Measurements from ENCODE around the gene RNF186.
"Not testable (repeated sequence)": the region's sequence is repeated elsewhere in the genome, so short reads cannot be mapped to it uniquely, and the experiment has no call there.

RNF186 gene

DNA sequence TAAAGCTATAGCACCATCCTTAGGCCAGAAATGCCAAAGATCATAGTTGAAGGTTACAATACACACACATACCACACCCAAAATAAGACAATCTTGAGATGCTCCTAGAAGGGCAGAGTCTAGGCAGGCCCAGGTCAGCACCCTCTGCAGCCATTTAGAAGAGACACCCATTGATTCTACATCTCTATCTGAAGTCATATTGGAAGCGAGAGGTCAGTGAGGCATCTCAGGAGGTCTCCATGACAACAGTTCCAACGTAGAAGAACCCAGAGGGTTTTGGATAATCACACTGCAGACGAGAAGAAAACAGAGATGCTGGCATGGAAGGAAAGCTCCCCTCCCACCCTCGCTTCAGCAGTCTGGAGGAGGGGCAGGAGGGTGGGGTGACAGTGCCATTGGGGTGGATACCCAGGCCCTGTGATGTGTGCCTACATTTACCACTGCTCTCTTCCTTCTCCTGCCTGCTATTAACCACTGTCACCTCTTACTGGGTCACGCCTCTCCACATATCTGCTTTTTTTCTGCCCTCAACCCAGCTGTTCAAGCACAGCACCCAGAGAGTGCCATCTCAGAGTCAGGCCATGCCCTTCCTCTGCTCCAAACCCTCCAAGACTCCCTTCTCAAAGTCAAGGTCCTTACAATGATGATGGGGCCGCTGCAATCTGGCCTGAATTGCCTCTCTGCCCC lies 21.6 kb downstream of the RNF186 start:
- DNase-seq (ENCODE audit: low read depth in 2 of 2): no peak

GRCh38 chr1:19792237-19793002 lies 22.7 kb downstream of the RNF186 start:
- DNase-seq (ENCODE audit: low read depth in 2 of 2): no peak

GRCh38 chr1:19790061-19790975 lies 24.8 kb downstream of the RNF186 start:
- DNase-seq (ENCODE audit: low read depth in 2 of 2): not testable (repeated sequence)

DNA sequence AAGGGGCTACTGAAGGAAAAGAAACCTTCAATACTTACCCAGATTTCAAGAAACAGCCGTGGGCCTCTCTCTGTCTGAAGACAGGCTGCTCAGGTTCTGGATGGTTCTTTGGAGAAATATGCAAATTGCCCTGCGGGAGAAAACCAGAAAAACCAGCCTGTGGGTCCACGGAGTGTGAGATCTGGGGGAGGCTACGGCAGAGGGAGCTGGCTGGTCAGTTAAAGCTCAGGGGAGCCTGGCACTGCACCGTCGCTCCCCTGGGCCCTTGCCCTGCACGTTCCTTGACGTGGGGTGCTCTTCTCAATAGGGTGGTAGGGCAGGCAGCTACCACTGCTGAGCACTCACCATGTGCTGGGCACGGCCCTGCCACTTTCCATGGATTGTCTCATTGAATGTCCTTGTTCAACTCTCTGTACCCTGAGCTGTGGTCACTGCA lies 28.1 kb downstream of the RNF186 start:
- DNase-seq (ENCODE audit: low read depth in 2 of 2): no peak

DNA sequence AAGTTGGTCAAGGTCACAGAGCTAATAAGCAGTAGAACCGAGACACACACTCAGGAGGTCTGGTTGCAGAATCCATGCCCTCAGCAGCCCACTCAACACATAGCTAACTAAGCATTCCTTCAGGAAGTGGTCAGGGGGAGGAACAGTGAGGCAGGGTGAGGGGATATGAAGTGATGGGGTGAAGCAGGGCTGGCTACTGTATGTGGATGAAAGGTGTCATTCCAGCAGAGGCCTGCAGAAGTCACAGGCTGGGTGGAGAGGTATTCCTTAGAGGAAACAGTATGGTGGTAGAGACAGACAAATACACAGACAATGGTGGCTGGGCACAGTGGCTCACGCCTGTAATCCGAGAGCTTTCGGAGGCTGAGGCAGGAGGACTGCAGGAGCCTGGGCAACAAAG lies 29.4 kb downstream of the RNF186 start:
- DNase-seq (ENCODE audit: low read depth in 2 of 2): no peak

DNA sequence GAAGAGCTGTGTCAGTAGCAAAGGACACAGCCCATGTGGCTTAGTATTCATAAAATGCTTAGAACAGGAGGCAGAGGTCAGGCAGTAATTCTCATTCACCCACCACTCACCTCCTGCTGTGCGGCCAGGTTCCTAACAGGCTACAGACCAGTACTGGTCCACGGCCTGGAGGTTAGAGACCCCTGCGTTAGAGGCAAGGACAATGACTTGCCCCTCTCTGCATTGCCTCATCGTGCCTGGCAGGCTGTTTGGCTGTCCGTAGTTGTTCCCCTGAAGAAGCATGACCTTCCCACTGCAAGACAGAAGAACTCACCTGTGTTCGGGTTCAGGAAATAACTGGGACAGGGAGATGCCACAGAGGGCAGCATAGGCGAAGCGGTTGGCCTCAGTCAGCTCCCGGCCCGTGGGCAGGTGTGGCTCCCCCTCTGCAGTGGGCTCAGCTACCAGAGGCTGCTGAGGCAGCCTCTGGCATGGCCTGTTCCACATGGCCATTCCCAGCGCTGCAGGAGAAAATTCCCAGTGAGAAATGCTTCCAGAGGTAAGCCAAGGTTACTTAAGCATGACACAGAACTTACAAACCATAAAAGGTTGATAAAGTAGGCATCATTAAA lies 34.7 kb downstream of the RNF186 start:
- no peak for DNase-seq (ENCODE audit: low read depth in 2 of 2)

DNA sequence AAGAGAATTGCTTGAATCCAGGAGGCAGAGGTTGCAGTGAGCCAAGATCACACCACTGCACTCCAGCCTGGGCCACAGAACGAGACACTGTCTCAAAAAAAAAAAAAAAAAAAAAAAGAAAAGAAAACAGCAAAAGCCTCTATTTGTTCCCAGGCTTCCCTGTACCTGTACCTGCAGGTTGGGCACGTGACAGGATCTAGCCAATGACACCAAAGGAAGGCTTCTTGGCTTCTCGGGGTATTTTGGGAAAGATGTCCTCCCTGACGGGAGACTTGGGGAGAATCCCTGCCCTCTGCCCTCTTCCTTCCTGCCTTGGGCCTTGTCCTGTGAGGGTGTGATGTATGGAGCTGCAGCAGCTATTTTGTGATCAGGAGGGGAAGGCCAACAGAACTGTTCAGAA lies 38.1 kb downstream of the RNF186 start:
- DNase-seq (ENCODE audit: low read depth in 2 of 2): no peak

DNA sequence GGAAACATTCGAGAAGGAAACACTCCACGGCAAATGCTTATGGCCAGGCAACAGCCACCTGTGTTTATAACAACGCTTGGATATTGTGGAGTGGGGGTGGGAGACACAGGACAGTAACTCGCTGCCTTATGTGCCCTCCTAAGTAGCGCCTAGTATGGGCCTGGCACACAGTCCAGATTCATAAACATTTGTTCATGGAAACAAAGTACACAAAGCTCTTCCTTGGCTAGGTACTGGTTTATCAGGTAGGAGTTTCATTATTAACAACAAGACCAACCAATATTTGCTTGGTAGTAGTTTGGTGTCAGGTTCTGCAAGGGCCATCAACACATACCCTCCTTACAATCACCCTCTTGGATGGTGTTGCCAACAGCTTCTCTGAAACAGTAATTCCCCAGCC lies 38.8 kb downstream of the RNF186 start:
- DNase-seq (ENCODE audit: low read depth in 2 of 2): no peak

GRCh38 chr1:19775831-19776230 lies 39.3 kb downstream of the RNF186 start:
- DNase-seq (ENCODE audit: low read depth in 2 of 2): no peak

GRCh38 chr1:19775317-19775716 lies 39.8 kb downstream of the RNF186 start:
- DNase-seq (ENCODE audit: low read depth in 2 of 2): no peak

GRCh38 chr1:19774180-19774785 lies 40.8 kb downstream of the RNF186 start:
- no peak for DNase-seq (ENCODE audit: low read depth in 2 of 2)

GRCh38 chr1:19773485-19773884 lies 41.6 kb downstream of the RNF186 start:
- no peak for DNase-seq (ENCODE audit: low read depth in 2 of 2)

- no peak for DNase-seq (ENCODE audit: low read depth in 2 of 2)
Observed at GRCh38 chr1:19772053-19772452, 43.0 kb downstream of the RNF186 start.

- no peak for DNase-seq (ENCODE audit: low read depth in 2 of 2)
Observed at GRCh38 chr1:19771350-19771749, 43.7 kb downstream of the RNF186 start.

GRCh38 chr1:19770436-19771190 lies 44.5 kb downstream of the RNF186 start:
- DNase-seq (ENCODE audit: low read depth in 2 of 2): no peak

DNA sequence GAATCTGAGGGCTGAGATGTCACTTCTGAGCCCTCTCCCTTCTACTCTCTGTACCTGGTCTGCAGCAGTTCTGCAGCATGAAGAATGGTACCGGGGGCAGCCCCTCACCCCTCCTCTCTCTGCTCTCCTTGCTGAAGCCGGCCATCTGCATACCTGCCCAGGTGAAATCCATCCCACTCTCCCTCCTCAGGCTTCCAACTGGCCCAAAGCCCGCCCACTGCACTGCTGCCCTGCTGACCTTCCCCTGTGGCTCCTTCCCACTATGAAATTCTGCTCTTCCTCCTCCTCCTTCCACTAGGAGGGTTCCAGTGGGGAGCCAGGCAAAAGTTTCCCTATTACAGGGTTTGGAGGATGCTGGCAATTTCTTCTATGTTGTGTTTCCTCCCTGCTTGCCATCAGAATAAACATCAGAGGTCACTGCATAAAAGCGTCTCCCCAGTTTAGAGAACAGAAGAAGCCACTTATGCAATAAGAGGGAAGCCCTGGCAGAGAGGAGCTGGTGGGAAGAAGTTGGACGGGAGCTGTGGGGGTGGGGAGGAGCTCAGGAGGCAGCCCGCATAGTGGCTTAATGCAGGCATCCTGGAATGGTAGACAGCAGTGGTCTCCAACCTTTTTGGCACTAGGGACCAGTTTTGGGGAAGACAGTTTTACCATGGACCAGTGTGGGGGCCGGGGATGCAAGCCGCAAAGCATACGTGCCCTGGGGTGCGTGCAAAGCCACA lies 45.7 kb downstream of the RNF186 start:
- no peak for DNase-seq (ENCODE audit: low read depth in 2 of 2)

GRCh38 chr1:19768353-19769210 lies 46.5 kb downstream of the RNF186 start:
- DNase-seq (ENCODE audit: low read depth in 2 of 2): no peak

DNA sequence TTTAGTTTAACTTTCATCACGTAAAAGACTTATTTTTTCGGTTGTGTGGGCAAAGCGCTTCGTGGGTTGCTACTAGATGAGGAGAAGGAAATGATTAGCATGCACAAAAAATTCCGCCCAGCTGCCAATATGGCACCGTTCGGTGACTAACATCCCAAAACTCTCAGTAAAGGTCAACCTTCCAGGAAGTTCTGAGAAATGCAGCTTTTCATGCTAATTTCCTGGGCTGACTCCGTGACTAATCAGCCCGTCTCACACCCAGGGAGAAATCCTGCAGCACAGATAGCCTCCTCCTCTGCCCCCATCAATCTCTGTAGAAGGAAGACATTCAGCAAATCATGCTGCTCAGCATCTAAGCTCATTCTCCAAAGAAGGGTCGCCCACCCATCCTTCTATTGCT lies 49.5 kb downstream of the RNF186 start:
- DNase-seq (ENCODE audit: low read depth in 2 of 2): peak; percentile 14 to 34

DNA sequence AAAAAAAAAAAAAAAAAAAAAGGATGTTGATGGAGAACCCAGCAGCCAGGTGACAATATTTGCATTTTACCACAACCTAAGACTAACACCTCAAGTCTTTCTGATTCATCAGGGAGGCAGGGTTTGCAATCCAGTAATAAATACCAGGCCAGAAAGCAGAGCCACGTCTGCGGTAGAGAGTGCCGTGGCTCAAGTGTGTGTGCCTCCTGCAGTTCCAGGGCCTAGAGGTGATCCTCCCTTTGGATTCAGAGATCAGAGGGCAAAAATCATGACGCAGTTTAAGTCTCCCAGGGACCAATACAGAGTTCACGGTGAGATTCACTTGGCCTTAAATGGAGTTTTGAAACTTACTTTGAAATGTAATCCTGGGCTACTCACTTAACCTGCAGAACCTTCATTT lies 50.2 kb downstream of the RNF186 start:
- DNase-seq (ENCODE audit: low read depth in 2 of 2): no peak
